GM12874 (cell line): ENCODE measurements around the gene MISP.

Experiments used
- CTCF ChIP-seq: IDR thresholded peaks from 2 replicates; pipeline ENCODE4 v1.5.1; 2011; ENCODE audit warnings: low read depth, mild to moderate bottlenecking, control low read depth, low read length, moderate library complexity; ENCODE audit not compliant: insufficient read depth

Gene MISP

GRCh38 chr19:750640-751423 lies at the start of gene MISP:
Gene MISP (plus strand): TSS chr19:751112. CDS start chr19:756947, 5,835 bp downstream.
- no peak for TF ChIP-seq CTCF

GRCh38 chr19:703329-703650 lies 47.6 kb upstream of the MISP start:
- no peak for TF ChIP-seq CTCF

- no peak for TF ChIP-seq CTCF
Measured at GRCh38 chr19:703651-704446, 47.1 kb upstream of the MISP start.

- TF ChIP-seq CTCF: no peak
Measured at GRCh38 chr19:704447-704741, 46.5 kb upstream of the MISP start.

- TF ChIP-seq CTCF: no peak
Measured at GRCh38 chr19:708154-709143, 42.5 kb upstream of the MISP start, which contains the start of gene PALM. Gene PALM (plus strand): TSS chr19:708935. CDS start chr19:709147, 212 bp downstream.

GRCh38 chr19:709196-709964 lies 41.5 kb upstream of the MISP start:
- TF ChIP-seq CTCF: no peak
